GM12875 (cell line): ENCODE data around the gene ANKS1B.

ENCODE experiments used
- H3K4me3 ChIP-seq: one replicate; pipeline ENCODE4 v1.5.1; 2011; ENCODE audit warnings: low read depth, low read length, control low read depth
- TF ChIP-seq, protein P1 (sequence below): IDR thresholded peaks from 2 replicates; pipeline ENCODE4 v1.5.1; 2011; ENCODE audit warnings: low read depth, mild to moderate bottlenecking, control low read depth, inconsistent platforms, low read length, moderate library complexity, borderline replicate concordance; ENCODE audit not compliant: insufficient read depth

ANKS1B gene

DNA sequence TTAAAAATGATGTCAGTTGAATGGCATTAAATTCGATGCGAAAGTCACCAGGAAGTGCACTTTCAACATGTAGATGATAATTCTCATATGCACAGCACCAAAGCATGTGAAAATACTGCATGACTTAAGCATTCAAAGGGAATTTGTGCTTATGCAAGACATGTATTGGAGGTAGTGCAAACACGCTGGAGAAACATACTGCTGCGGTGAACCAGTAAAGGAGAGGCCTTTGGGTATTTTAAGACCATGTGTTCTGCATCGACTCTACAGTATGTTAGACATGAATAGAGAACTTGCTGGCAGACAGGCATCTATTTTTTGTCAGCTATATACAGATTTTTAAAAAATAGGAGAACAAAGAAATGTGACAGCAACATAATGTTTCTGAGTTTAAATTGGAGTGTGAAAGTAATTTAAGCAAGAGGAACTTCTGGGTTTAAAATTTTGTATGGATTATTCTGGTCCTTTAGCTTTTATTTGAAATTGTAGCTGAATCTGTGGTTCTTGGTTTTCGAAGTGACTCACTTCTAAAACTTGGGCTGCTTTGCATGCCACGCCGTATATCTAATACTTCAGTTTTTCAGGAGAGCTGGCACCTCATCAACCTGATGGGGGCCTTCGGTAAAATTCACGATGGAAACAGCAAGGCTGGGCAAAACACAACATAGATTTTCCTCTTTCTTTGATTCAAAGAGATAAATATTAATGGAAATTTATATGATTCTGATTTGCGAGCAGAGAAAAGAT, 930.9 kb downstream of the ANKS1B start:
- TF ChIP-seq, protein P1, sequence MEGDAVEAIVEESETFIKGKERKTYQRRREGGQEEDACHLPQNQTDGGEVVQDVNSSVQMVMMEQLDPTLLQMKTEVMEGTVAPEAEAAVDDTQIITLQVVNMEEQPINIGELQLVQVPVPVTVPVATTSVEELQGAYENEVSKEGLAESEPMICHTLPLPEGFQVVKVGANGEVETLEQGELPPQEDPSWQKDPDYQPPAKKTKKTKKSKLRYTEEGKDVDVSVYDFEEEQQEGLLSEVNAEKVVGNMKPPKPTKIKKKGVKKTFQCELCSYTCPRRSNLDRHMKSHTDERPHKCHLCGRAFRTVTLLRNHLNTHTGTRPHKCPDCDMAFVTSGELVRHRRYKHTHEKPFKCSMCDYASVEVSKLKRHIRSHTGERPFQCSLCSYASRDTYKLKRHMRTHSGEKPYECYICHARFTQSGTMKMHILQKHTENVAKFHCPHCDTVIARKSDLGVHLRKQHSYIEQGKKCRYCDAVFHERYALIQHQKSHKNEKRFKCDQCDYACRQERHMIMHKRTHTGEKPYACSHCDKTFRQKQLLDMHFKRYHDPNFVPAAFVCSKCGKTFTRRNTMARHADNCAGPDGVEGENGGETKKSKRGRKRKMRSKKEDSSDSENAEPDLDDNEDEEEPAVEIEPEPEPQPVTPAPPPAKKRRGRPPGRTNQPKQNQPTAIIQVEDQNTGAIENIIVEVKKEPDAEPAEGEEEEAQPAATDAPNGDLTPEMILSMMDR: no peak
- H3K4me3 ChIP-seq: no peak overlapping the region

DNA sequence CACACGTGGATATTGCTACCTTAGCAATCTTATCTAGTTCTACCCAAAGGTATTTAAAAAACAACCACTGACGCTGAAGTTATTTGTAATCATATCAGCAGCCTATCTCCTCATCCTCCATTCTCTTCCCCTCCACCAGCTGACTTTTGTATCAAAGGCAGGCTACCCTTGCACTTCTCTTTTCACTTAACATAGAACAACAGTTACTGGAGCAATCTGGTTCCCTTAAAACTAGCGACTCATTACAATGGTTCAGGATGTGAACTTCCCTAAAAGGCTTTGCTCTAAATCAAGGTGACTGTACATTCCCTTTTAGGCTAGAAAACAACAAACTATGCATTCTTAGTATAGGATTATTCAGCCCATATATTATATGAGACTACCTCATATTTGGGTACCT, 935.0 kb downstream of the ANKS1B start:
- H3K4me3 ChIP-seq: no peak overlapping the region
- TF ChIP-seq, protein P1: no peak

GRCh38 chr12:99045158-99045557, 939.6 kb downstream of the ANKS1B start:
- no peak overlapping the region for H3K4me3 ChIP-seq
- TF ChIP-seq, protein P1: no peak

GRCh38 chr12:99043319-99043914, 941.3 kb downstream of the ANKS1B start:
- TF ChIP-seq, protein P1: peak; percentile 78
- H3K4me3 ChIP-seq: no peak overlapping the region

GRCh38 chr12:99042226-99042625, 942.5 kb downstream of the ANKS1B start:
- no peak overlapping the region for H3K4me3 ChIP-seq
- TF ChIP-seq, protein P1: no peak

GRCh38 chr12:99039367-99040120, 945.2 kb downstream of the ANKS1B start:
- TF ChIP-seq, protein P1: no peak
- H3K4me3 ChIP-seq: no peak overlapping the region

- TF ChIP-seq, protein P1: no peak
- H3K4me3 ChIP-seq: no peak overlapping the region
Measured at GRCh38 chr12:99036566-99036965, 948.2 kb downstream of the ANKS1B start.
